GM18511 (cell line): ENCODE data around the gene KIAA1755.

Experiments used
- ATAC-seq: cut with Tn5 transposase; IDR thresholded peaks from one replicate; pipeline ENCODE4 v1.9.1; 2021; ENCODE audit warnings: mild to moderate bottlenecking, moderate library complexity; ENCODE audit not compliant: unreplicated experiment

The KIAA1755 gene, protein sequence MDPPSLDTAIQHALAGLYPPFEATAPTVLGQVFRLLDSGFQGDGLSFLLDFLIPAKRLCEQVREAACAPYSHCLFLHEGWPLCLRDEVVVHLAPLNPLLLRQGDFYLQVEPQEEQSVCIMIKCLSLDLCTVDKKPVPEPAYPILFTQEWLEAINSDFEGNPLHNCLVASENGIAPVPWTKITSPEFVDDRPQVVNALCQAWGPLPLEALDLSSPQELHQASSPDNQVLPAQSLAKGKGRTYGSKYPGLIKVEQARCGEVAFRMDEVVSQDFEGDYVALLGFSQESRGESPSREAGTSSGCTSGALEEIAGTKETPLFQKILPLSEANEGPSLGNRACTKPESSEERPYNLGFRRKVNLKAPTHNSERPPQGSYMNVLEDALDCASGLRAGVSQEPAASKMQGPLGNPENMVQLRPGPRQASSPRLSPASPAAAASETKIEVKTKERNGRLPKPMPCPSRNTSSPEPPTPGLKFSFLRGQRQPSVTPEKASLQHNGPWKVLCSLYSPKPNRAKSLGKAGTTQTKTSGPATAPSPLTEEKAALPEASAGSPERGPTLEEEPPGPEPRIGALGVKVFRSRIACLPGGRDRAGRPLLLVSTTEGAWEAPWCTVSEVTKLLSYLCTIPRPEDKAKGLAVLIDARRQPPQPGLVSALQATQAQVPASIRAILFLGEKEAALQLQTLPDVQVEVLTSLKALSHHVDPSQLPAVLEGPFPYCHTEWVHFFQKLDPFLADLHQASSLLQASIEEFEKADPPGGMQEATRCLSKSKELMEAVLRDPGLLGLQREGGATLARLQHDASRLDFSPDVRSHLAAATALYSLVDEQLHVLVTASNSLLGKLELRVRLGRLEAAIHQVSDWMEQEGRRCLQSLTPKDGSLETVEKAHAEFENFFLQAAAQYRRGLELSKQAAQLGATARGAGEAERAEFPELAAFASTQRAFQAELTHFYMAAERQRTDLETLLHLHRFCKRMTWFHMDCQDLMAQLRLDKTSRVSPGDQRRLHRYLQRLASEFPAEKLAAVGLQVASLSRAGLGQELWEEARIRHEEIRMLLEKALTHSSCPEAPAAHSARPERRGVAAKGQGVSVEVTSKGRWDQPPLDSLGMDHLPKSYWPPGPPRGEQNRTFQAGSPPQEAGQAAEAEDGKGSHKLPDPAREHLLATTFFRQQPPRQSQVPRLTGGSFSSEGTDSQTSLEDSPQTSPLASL

DNA sequence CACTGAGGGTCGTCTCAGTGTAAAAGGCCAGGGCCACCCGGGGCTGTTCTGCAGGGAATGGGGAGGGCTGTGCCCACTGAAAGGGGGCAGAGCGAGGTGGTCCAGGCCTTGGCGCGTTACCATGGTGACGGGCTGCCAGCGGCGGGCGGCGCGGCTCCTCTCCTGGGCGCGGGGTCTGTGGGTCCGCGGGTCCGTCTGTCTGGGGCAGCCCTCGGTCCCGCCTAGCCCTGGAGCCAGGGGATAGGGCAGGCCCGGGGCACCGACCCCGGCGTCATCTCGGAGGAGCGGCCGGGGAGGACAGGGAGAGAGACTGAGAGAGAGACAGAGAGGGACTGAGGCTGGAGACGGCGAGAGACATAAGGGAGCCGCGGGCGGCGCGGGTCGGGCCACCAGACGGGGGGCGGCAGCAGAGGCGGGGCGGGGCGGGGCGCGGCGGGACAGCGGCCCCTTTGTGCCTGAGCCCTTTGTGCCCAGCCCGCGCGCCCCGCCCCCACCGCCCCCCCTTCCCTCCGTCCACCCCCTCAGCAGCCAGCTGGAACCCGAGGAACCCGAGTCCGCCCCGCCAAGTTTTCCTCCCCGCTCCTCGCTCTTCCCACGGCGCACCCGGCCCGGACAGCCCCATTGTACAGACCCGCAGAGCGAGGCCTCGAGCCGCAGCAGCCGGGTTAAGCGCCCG, at the start of gene KIAA1755:
TSS of gene KIAA1755 (minus strand) at position 358 of the 676 bp plus-strand sequence. CDS start at position 123, 235 bp downstream.
- no peak for ATAC-seq

GRCh38 chr20:38308447-38308846, 47.9 kb upstream of the KIAA1755 start:
- ATAC-seq, result no peak

GRCh38 chr20:38308047-38308438, 47.5 kb upstream of the KIAA1755 start:
- ATAC-seq, result no peak

DNA sequence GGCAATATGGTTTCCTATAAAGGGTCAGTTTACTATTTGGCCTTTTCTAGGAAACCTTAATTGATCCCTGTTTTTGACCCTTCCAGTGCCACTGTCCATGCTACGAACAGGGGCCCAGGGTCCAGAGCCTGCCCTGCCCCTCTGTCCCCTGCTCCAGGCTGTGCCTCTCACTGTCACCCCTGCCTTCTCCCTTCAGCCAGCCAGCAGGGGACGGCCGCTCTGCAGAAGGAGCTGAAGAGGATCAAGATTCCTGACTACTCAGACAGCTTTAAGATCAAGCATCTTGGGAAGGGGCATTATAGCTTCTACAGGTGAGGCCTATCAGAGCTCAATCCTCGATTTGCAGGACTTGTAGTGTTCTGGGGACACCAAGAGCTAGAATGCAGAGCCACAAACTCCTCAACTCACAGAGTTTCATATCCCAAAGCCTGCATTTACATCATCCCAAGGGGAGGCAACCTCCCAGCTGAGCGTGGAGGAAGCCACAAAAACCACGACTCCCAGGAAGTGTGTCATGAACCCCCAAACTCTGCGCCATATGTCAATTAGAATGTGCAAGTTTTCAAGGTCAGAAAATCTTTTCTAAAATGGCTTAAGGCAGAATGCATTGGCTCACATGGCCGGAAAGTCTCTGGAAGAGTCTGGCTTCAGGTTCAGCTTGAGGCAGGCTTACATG, 47.0 kb upstream of the KIAA1755 start:
- no peak for ATAC-seq

GRCh38 chr20:38306379-38306778, 45.8 kb upstream of the KIAA1755 start:
- no peak for ATAC-seq

GRCh38 chr20:38305541-38305940, 45.0 kb upstream of the KIAA1755 start:
- no peak for ATAC-seq

DNA sequence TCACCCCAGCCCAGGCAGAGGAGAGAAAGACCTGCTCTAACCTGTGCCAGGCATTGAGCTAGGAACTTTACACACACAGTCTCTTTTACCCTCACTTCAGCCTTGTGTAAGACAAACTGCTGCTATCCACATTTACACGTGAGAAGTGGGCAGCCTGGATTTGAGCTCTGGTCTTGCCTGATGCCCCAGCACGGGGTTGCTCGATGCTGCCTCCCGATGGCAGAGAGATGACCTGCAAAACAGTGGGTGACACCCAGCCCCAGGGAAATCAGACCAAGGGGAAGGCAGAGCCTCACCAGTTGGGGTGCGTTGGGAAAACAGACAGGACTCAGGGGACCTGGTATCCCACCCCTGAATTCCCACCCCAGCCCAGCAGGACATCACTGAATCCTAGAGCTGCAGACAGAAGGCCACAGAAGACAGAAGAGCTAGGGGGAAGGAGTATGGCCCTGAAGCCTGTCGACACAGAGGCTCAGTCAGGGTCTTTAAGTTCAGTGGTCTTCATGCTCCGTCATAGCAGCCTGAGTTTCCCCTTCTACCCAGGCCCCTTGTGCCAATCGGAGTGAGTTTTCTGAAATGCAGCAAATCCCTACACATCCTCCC, 44.4 kb upstream of the KIAA1755 start:
- ATAC-seq, result no peak

- ATAC-seq, result no peak
Measured at GRCh38 chr20:38303908-38304379, 43.4 kb upstream of the KIAA1755 start, which contains the start of gene BPI. TSS of gene BPI (plus strand) at chr20:38304156. CDS start at chr20:38304224, 68 bp downstream.

- ATAC-seq, result no peak
Measured at GRCh38 chr20:38302786-38303185, 42.3 kb upstream of the KIAA1755 start.

DNA sequence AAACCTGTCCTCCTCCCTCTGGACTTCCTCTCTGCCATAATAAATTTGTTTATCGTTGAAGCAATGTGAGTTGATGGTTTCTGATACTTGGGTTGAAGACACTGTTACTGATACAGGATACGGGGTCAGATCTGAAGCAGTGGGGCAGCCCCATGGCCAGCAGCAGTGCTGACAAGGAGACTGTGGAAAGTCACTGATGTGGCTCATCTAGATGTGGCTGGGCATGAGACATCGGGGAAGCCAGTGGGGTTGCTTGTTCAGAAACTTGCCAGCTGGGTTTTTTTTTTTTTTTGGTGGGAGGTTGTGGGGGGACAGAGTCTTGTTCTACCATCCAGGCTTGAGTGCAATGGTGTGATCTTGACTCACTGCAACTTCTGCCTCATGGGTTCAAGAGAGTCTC, 40.8 kb upstream of the KIAA1755 start:
- no peak for ATAC-seq

GRCh38 chr20:38300438-38300837, 39.9 kb upstream of the KIAA1755 start:
- no peak for ATAC-seq

DNA sequence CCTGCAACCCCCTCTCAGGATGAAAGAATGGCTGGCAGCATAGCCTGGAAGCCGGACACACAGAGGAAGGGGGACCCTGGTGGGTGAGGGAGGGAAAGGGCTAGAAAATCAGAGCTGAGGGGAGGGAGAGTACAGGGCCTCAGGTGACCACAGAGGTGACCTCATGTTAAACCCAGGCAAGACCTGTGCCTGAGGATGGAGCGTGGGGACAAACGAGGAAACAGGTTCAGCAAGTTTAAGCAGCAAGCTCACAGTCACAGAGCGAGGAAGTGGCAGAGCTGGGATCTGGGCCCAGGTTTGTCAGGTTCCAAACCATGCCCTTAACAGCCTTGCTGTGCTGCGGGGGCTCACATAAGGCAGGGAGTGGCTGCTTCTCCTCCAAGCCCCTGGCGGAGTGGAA, 39.4 kb upstream of the KIAA1755 start:
- no peak for ATAC-seq

GRCh38 chr20:38298768-38299288, 38.3 kb upstream of the KIAA1755 start:
- ATAC-seq, result no peak

- ATAC-seq, result no peak
Measured at GRCh38 chr20:38297916-38298674, 37.6 kb upstream of the KIAA1755 start.

- no peak for ATAC-seq
Measured at GRCh38 chr20:38296433-38296832, 35.9 kb upstream of the KIAA1755 start.

DNA sequence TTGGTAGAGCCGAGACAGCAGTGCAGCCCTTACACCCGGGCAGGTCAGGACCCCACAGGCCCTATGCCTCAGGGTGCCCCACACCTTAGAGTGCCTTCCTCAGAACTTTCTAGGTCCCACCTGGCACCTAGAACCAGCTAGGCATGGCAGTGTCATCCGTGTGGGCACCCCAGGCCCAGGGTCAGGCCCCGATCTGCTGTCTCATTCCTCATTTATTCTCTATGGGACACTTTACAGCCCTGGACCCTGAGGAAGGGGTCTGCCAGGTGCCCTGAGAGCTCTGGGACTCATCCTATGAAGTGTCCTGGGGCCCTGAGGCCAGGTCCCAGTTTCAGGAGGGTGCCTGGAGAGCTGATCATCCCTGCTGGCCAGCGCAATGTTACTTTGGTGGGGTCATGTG, 35.3 kb upstream of the KIAA1755 start:
- ATAC-seq, result no peak

GRCh38 chr20:38294076-38294591, 33.6 kb upstream of the KIAA1755 start:
- ATAC-seq, result no peak

- no peak for ATAC-seq
Measured at GRCh38 chr20:38293491-38294065, 33.0 kb upstream of the KIAA1755 start.
